GM12878 (cell line): ENCODE measurements around the gene DOK7. TPM values are rescaled to one million over a fixed set of nuclear protein-coding genes. Genes with fewer than 3 reads are reported as not detected.

Source experiments
- ATAC-seq: fragments of 200-7000 bp; cut with Tn5 transposase; 3 replicates; pipeline ENCODE4 v1.9.1; 2020; ENCODE audit warnings: mild to moderate bottlenecking, moderate library complexity
- BruUV-seq: library from RNA; stranded (reverse); fragments of 400-500 nt; replicated peaks from 2 replicates; lab custom pipeline; 2021; lab: Mats Ljungman, UMichigan
- CTCF ChIA-PET: fragments of 300-600 bp; sonication (Branson Sonifier 250); formaldehyde crosslinking; extraction: SDS; loops from one replicate; lab custom pipeline; 2021; ENCODE audit warnings: inconsistent platforms; lab: Yijun Ruan, JAX
- POLR2A ChIA-PET: fragments of 350-600 bp; formaldehyde crosslinking; extraction: SDS; loops from one replicate; lab custom pipeline; 2021; ENCODE audit warnings: inconsistent platforms; lab: Charles Lee
- RAD21 ChIA-PET: fragments of 300-600 bp; sonication (Branson Sonifier 250); formaldehyde crosslinking; loops from one replicate; lab custom pipeline; 2023; ENCODE audit warnings: antibody characterized with exemption; ENCODE audit not compliant: unreplicated experiment; lab: Charles Lee
- SMC1A ChIA-PET: fragments of 300-600 bp; sonication (Branson Sonifier 250); formaldehyde crosslinking; loops from one replicate; lab custom pipeline; 2023; ENCODE audit not compliant: unreplicated experiment, uncharacterized antibody; lab: Charles Lee
- DNase-seq: peaks from one replicate; pipeline ENCODE4 v3.0.0-alpha.2; 2011; ENCODE audit warnings: low read depth, low spot score
- FAIRE-seq: peaks from 3 replicates; lab custom pipeline; 2011; peaks lifted over from hg19 to GRCh38; lab: Jason Lieb, UNC
- H2AFZ ChIP-seq: 2 replicates; pipeline ENCODE4 v1.6.0; 2011; ENCODE audit warnings: low read depth, low read length, control low read depth; ENCODE audit not compliant: control insufficient read depth
- H3K27ac ChIP-seq: 2 replicates; pipeline ENCODE4 v1.5.1; 2011; ENCODE audit warnings: control low read depth; ENCODE audit not compliant: control insufficient read depth, insufficient read depth
- H3K27me3 ChIP-seq, 2 experiments: replicated peaks in 1 of 2; 2 replicates each; pipeline versions ENCODE4 v1.6.0 to v1.6.1; 2011; ENCODE audit warnings: low read length in 1 of 2; ENCODE audit not compliant: control insufficient read depth in 2 of 2, insufficient read depth in 2 of 2
- H3K36me3 ChIP-seq, 2 experiments: 2 replicates each; pipeline ENCODE4 v1.5.1; 2011; ENCODE audit warnings: low read length in 1 of 2; ENCODE audit not compliant: control insufficient read depth in 2 of 2, insufficient read depth in 2 of 2
- H3K4me1 ChIP-seq: 2 replicates; pipeline ENCODE4 v1.6.1; 2011; ENCODE audit warnings: mild to moderate bottlenecking, low read length, moderate library complexity, mixed read lengths; ENCODE audit not compliant: control insufficient read depth, insufficient read depth
- H3K4me2 ChIP-seq: 2 replicates; pipeline ENCODE4 v1.6.0; 2011; ENCODE audit warnings: control low read depth; ENCODE audit not compliant: control insufficient read depth, insufficient read depth
- H3K4me3 ChIP-seq: fragments of 200-600 bp; sonication (generic); 2 replicates; pipeline ENCODE4 v1.5.1; 2016
- H3K79me2 ChIP-seq: 2 replicates; pipeline ENCODE4 v1.6.0; 2011; ENCODE audit warnings: low read length; ENCODE audit not compliant: control insufficient read depth, insufficient read depth
- H3K9ac ChIP-seq: 2 replicates; pipeline ENCODE4 v1.8.0; 2011; ENCODE audit warnings: low read length, control low read depth, mixed read lengths; ENCODE audit not compliant: control insufficient read depth, insufficient read depth
- H3K9me3 ChIP-seq: replicated peaks from 3 replicates; pipeline ENCODE4 v1.5.1; 2011; ENCODE audit warnings: mild to moderate bottlenecking, low read length; ENCODE audit not compliant: control insufficient read depth, insufficient read depth
- H4K20me1 ChIP-seq: 2 replicates; pipeline ENCODE4 v1.6.0; 2011; ENCODE audit not compliant: control insufficient read depth, insufficient read depth
- FOXM1 ChIP-seq: IDR thresholded peaks from 2 replicates; pipeline ENCODE4 v1.6.1; 2012; ENCODE audit warnings: low read depth, mild to moderate bottlenecking, inconsistent platforms, low read length, moderate library complexity
- HDAC2 ChIP-seq: fragments of 200-600 bp; sonication (generic); IDR thresholded peaks from 2 replicates; pipeline ENCODE4 v1.6.1; 2017
- IRF4 ChIP-seq: IDR thresholded peaks from 2 replicates; pipeline ENCODE4 v1.6.1; 2011; ENCODE audit warnings: low read depth, low read length
- MTA3 ChIP-seq: IDR thresholded peaks from 2 replicates; pipeline ENCODE4 v1.6.1; 2012; ENCODE audit warnings: low read length, inconsistent platforms, borderline replicate concordance
- MYB ChIP-seq: fragments of 150-350 bp; IDR thresholded peaks from 2 replicates; pipeline ENCODE4 v1.6.1; 2014; ENCODE audit warnings: mild to moderate bottlenecking, low read depth, low read length, borderline replicate concordance
- PAX5 ChIP-seq: IDR thresholded peaks from 2 replicates; pipeline ENCODE4 v1.6.1; 2011; ENCODE audit warnings: low read depth, low read length, borderline replicate concordance
- POLR2AphosphoS2 ChIP-seq: IDR thresholded peaks from 2 replicates; pipeline ENCODE4 v1.6.1; 2011; ENCODE audit warnings: low read depth, mild to moderate bottlenecking, low read length, improper control_type of control experiment, moderate library complexity
- RBBP5 ChIP-seq: fragments of 200-600 bp; sonication (generic); conservative IDR thresholded peaks from 2 replicates; pipeline ENCODE4 v1.6.1; 2016
- SUPT20H ChIP-seq: IDR thresholded peaks from 2 replicates; pipeline ENCODE4 v1.6.1; 2011; ENCODE audit warnings: low read depth, mild to moderate bottlenecking, low read length, moderate library complexity, borderline replicate concordance; ENCODE audit not compliant: control insufficient read depth
- TCF3 ChIP-seq: IDR thresholded peaks from 2 replicates; pipeline ENCODE4 v1.6.1; 2012; ENCODE audit warnings: low read depth, mild to moderate bottlenecking, low read length, borderline replicate concordance; ENCODE audit not compliant: insufficient read depth
- WRNIP1 ChIP-seq: IDR thresholded peaks from 2 replicates; pipeline ENCODE4 v1.6.1; 2011; ENCODE audit warnings: low read depth, low read length, improper control_type of control experiment, borderline replicate concordance
- ZBED1 ChIP-seq: IDR thresholded peaks from 2 replicates; pipeline ENCODE4 v1.6.1; 2016; ENCODE audit warnings: borderline replicate concordance
- ZSCAN29 ChIP-seq: fragments of 450-650 bp; IDR thresholded peaks from 2 replicates; pipeline ENCODE4 v1.6.1; 2017; ENCODE audit warnings: mild to moderate bottlenecking, moderate library complexity
- WGBS: methylation state at CpG from one replicate; pipeline ENCODE4 v1.1.6; 2016; ENCODE audit warnings: low lambda C conversion rate; ENCODE audit not compliant: insufficient replicate concordance, insufficient coverage; ENCODE audit errors: missing lambda C conversion rate; 5-methylcytosine and 5-hydroxymethylcytosine counted together
- in situ Hi-C: fragments of 300-500 bp; cut with MboI; formaldehyde crosslinking; loops from 9 replicates; pipeline ENCODE4 v1.14.3; 2018; ENCODE audit warnings: mixed read lengths
- intact Hi-C: fragments of 100-400 bp; cut with micrococcal nuclease; formaldehyde crosslinking; loops from one replicate; pipeline ENCODE4 v1.14.2; 2022; ENCODE audit not compliant: unreplicated experiment
- polyA plus RNA-seq, 11 experiments: library from polyadenylated mRNA; depleted of rRNA in 4 of 11; unstranded in 6 of 11; stranded (reverse) in 5 of 11; fragments of >200 nt; fragmentation: Nextera tagmentation in 4 of 11; fragmentation: Illumina TruSeq in 1 of 11; extraction: Ambion mirVana in 4 of 11; extraction: Trizol in 1 of 11; gene quantifications; 1 replicate in 1 of 11; 2 replicates in 10 of 11; pipeline versions ENCODE4 v1.2.1 to v1.2.3, GENCODE V29; 2011 to 2016; ENCODE audit warnings: inconsistent platforms in 2 of 11, missing spikeins in 2 of 11, low read depth in 1 of 11
- total RNA-seq, 4 experiments: library from RNA; depleted of rRNA in 3 of 4; stranded (reverse); fragments of >200 nt in 3 of 4; fragmentation: Illumina TruSeq in 1 of 4; extraction: Trizol in 1 of 4; gene quantifications; 2 replicates each; pipeline versions ENCODE4 v1.2.1 to v1.2.3, GENCODE V29; 2013 to 2021
- TF ChIP-seq, protein P1 (sequence below), 3 experiments: IDR thresholded peaks in 2 of 3; conservative IDR thresholded peaks in 1 of 3; 2 replicates each; pipeline ENCODE4 v1.5.1; 2011; ENCODE audit warnings: low read depth in 3 of 3, low read length in 3 of 3, mild to moderate bottlenecking in 3 of 3, control low read depth in 2 of 3, moderate library complexity in 2 of 3, inconsistent platforms in 1 of 3, mixed read lengths in 1 of 3; ENCODE audit not compliant: control insufficient read depth in 2 of 3, insufficient read depth in 1 of 3; ENCODE audit errors: extremely low read depth in 1 of 3
- TF ChIP-seq, protein P2 (sequence below): fragments of 150-350 bp; IDR thresholded peaks from 2 replicates; pipeline ENCODE4 v1.6.1; 2016; ENCODE audit warnings: low read depth, low read length
- TF ChIP-seq, protein P3 (sequence below): fragments of 450-650 bp; formaldehyde crosslinking; IDR thresholded peaks from 2 replicates; pipeline ENCODE4 v1.4.0; 2020; ENCODE audit warnings: mild to moderate bottlenecking, moderate library complexity

The DOK7 gene
- total and polyA plus RNA-seq, 10 of the 15 experiments (the other 5 are each of a cell fraction or from before 2014, with no cell fraction given), result 0.04 to 0.46 (median 0.18) TPM; not detected in 4

DNA sequence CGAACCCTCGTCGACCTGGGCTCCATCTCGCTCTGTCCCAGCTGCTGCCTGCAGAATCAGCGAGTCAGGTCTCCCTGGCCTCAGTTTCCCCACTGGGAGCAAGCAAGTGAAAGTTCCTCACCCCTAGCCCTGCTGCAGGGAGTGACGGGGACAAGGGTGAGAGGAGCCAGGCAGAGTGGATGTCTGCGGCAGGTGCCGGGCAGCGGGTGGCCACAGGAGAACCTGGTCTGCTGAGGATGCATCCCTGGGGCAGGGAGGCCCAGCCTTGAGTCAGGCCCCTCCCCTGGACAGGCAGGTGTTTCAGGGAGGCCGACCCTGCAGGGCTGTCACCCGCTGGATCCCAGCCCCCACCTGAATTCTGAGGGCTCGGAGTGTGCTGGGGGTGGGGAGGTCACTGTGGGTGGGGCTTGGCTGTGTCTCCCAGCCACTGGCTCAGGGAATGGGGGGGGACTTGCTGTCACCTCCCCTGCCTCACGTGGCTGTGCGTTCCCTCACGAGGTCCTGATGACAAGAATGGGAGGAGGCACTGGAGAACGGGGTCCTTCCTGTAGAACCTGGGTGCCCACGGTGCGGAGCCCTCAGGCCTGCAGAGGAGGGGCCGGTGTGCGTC, 35.9 kb downstream of the DOK7 start:
- no peaks in the 10 kb centered on the region for H3K9me3 ChIP-seq
- CTCF ChIA-PET, result no interaction called here
- no peaks in the 10 kb centered on the region for H4K20me1 ChIP-seq
- POLR2A ChIA-PET, result no interaction called here
- H3K4me1 ChIP-seq, result no peaks in the 10 kb centered on the region
- H3K9ac ChIP-seq, result no peak overlapping the region
- no peaks in the 10 kb centered on the region for H3K79me2 ChIP-seq
- 72% methylated on average over 18 of the region's 20 CpGs for WGBS
- in situ Hi-C loops (no loop called here), intact Hi-C loops (no loop called here)
- H3K4me2 ChIP-seq, result no peak overlapping the region
- RAD21 ChIA-PET, result no interaction called here
- SMC1A ChIA-PET, result no interaction called here
- FAIRE-seq, result no peak
- no peaks in the 10 kb centered on the region for H3K27me3 ChIP-seq
- no peak overlapping the region for H3K27ac ChIP-seq
- H2AFZ ChIP-seq, result no peak overlapping the region
- no TSS peak for BruUV-seq
- ATAC-seq, result no peak
- DNase-seq, result no peak
- H3K36me3 ChIP-seq, result peaks cover 0 to 1% of the 10 kb centered on the region in 2 experiments; a peak in 2 of 4 replicates
- no peak overlapping the region for H3K4me3 ChIP-seq
- TF ChIP-seq MTA3 (no peak), MYB (no peak), FOXM1 (no peak), IRF4 (no peak), SUPT20H (no peak), RBBP5 (no peak), POLR2AphosphoS2 (no peak), ZBED1 (no peak), PAX5 (no peak), HDAC2 (no peak), ZSCAN29 (no peak), WRNIP1 (no peak), TCF3 (no peak)
- TF ChIP-seq, protein P1, sequence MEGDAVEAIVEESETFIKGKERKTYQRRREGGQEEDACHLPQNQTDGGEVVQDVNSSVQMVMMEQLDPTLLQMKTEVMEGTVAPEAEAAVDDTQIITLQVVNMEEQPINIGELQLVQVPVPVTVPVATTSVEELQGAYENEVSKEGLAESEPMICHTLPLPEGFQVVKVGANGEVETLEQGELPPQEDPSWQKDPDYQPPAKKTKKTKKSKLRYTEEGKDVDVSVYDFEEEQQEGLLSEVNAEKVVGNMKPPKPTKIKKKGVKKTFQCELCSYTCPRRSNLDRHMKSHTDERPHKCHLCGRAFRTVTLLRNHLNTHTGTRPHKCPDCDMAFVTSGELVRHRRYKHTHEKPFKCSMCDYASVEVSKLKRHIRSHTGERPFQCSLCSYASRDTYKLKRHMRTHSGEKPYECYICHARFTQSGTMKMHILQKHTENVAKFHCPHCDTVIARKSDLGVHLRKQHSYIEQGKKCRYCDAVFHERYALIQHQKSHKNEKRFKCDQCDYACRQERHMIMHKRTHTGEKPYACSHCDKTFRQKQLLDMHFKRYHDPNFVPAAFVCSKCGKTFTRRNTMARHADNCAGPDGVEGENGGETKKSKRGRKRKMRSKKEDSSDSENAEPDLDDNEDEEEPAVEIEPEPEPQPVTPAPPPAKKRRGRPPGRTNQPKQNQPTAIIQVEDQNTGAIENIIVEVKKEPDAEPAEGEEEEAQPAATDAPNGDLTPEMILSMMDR (IDR thresholded peaks at IDR 0.05 in 2 of 3, conservative IDR thresholded peaks at IDR 0.05 in 1 of 3; ENCODE audit: control insufficient read depth in 2 of 3, extremely low read depth in 1 of 3, insufficient read depth in 1 of 3, low read depth in 3 of 3, low read length in 3 of 3), result no peak
- TF ChIP-seq, protein P2, sequence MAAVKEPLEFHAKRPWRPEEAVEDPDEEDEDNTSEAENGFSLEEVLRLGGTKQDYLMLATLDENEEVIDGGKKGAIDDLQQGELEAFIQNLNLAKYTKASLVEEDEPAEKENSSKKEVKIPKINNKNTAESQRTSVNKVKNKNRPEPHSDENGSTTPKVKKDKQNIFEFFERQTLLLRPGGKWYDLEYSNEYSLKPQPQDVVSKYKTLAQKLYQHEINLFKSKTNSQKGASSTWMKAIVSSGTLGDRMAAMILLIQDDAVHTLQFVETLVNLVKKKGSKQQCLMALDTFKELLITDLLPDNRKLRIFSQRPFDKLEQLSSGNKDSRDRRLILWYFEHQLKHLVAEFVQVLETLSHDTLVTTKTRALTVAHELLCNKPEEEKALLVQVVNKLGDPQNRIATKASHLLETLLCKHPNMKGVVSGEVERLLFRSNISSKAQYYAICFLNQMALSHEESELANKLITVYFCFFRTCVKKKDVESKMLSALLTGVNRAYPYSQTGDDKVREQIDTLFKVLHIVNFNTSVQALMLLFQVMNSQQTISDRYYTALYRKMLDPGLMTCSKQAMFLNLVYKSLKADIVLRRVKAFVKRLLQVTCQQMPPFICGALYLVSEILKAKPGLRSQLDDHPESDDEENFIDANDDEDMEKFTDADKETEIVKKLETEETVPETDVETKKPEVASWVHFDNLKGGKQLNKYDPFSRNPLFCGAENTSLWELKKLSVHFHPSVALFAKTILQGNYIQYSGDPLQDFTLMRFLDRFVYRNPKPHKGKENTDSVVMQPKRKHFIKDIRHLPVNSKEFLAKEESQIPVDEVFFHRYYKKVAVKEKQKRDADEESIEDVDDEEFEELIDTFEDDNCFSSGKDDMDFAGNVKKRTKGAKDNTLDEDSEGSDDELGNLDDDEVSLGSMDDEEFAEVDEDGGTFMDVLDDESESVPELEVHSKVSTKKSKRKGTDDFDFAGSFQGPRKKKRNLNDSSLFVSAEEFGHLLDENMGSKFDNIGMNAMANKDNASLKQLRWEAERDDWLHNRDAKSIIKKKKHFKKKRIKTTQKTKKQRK, result no peak
- TF ChIP-seq, protein P3, sequence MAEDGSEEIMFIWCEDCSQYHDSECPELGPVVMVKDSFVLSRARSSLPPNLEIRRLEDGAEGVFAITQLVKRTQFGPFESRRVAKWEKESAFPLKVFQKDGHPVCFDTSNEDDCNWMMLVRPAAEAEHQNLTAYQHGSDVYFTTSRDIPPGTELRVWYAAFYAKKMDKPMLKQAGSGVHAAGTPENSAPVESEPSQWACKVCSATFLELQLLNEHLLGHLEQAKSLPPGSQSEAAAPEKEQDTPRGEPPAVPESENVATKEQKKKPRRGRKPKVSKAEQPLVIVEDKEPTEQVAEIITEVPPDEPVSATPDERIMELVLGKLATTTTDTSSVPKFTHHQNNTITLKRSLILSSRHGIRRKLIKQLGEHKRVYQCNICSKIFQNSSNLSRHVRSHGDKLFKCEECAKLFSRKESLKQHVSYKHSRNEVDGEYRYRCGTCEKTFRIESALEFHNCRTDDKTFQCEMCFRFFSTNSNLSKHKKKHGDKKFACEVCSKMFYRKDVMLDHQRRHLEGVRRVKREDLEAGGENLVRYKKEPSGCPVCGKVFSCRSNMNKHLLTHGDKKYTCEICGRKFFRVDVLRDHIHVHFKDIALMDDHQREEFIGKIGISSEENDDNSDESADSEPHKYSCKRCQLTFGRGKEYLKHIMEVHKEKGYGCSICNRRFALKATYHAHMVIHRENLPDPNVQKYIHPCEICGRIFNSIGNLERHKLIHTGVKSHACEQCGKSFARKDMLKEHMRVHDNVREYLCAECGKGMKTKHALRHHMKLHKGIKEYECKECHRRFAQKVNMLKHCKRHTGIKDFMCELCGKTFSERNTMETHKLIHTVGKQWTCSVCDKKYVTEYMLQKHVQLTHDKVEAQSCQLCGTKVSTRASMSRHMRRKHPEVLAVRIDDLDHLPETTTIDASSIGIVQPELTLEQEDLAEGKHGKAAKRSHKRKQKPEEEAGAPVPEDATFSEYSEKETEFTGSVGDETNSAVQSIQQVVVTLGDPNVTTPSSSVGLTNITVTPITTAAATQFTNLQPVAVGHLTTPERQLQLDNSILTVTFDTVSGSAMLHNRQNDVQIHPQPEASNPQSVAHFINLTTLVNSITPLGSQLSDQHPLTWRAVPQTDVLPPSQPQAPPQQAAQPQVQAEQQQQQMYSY (CRISPR knock-in tag), result no peak
